Loucy (cell line): ENCODE measurements around the gene SH2D1B.

Source experiments
- EZH2phosphoT487 ChIP-seq: fragments of 200-600 bp; IDR thresholded peaks from 2 replicates; pipeline ENCODE4 v1.6.1; 2018; ENCODE audit warnings: antibody characterized with exemption, mild to moderate bottlenecking, moderate library complexity, borderline replicate concordance
- TF ChIP-seq, protein P1 (sequence below): fragments of 200-600 bp; sonication (generic); conservative IDR thresholded peaks from 2 replicates; pipeline ENCODE4 v1.5.1; 2014; ENCODE audit warnings: mild to moderate bottlenecking, antibody characterized with exemption, low read length

DNA sequence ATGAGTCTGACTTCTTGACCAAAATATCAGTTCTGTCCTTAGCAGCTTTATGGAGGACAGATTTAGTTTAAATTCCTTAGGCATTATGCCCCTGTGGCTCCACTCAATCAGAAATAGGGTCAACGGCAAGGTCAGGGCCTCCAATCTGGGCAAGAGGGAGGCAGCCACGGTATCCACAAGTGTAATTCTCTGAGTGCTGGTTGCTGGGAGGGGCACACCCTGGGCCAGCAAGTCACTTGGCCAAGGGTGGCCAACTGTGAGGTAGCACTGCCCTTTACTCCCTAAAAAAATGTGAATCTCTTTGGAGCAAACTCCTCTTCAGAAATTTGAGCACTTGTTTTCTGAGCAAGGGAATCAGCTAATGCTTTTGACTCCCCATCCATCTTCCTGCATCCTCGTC, 48.1 kb downstream of the SH2D1B start:
- TF ChIP-seq, protein P1, sequence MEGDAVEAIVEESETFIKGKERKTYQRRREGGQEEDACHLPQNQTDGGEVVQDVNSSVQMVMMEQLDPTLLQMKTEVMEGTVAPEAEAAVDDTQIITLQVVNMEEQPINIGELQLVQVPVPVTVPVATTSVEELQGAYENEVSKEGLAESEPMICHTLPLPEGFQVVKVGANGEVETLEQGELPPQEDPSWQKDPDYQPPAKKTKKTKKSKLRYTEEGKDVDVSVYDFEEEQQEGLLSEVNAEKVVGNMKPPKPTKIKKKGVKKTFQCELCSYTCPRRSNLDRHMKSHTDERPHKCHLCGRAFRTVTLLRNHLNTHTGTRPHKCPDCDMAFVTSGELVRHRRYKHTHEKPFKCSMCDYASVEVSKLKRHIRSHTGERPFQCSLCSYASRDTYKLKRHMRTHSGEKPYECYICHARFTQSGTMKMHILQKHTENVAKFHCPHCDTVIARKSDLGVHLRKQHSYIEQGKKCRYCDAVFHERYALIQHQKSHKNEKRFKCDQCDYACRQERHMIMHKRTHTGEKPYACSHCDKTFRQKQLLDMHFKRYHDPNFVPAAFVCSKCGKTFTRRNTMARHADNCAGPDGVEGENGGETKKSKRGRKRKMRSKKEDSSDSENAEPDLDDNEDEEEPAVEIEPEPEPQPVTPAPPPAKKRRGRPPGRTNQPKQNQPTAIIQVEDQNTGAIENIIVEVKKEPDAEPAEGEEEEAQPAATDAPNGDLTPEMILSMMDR, result no peak
- no peak for TF ChIP-seq EZH2phosphoT487
